Daoy (cell line): ENCODE data around the gene ORMDL3. TPM values are rescaled to one million over a fixed set of nuclear protein-coding genes. Genes with fewer than 3 reads are reported as not detected.
"Not testable (repeated sequence)": the region's sequence is repeated elsewhere in the genome, so short reads cannot be mapped to it uniquely, and the experiment has no call there.

Experiments used
- DNase-seq: peaks from one replicate; pipeline ENCODE4 v3.0.0-alpha.2; 2015; ENCODE audit warnings: low read depth
- total RNA-seq: library from RNA; depleted of rRNA; stranded (reverse); fragments of >200 nt; shearing (Covaris generic); gene quantifications from 2 replicates; pipeline ENCODE4 v1.2.3, GENCODE V29; 2014

The ORMDL3 gene
- total RNA-seq, 1 experiment from 2014 or later, result 27.1 TPM

- DNase-seq, result no peak
Observed at GRCh38 chr17:39949028-39949427, 21.6 kb upstream of the ORMDL3 start.

GRCh38 chr17:39948489-39948828 lies 21.1 kb upstream of the ORMDL3 start:
- DNase-seq, result not testable (repeated sequence)

GRCh38 chr17:39946551-39947330 lies 19.3 kb upstream of the ORMDL3 start:
- DNase-seq, result no peak

- no peak for DNase-seq
Observed at GRCh38 chr17:39944393-39944711, 17.0 kb upstream of the ORMDL3 start.

- DNase-seq, result no peak
Observed at GRCh38 chr17:39943702-39944392, 16.4 kb upstream of the ORMDL3 start.

- peak; percentile 66 for DNase-seq
Observed at GRCh38 chr17:39939588-39940419, 12.4 kb upstream of the ORMDL3 start.

GRCh38 chr17:39939106-39939505 lies 11.7 kb upstream of the ORMDL3 start:
- DNase-seq, result no peak

GRCh38 chr17:39938140-39938869 lies 10.9 kb upstream of the ORMDL3 start:
- no peak for DNase-seq

- DNase-seq, result no peak
Observed at GRCh38 chr17:39937447-39937846, 10.0 kb upstream of the ORMDL3 start.

- peak; percentile 51 for DNase-seq
Observed at GRCh38 chr17:39935909-39936308, 8.5 kb upstream of the ORMDL3 start.

GRCh38 chr17:39934324-39934723 lies 6.9 kb upstream of the ORMDL3 start:
- DNase-seq, result no peak

GRCh38 chr17:39933912-39934311 lies 6.5 kb upstream of the ORMDL3 start:
- DNase-seq, result no peak

GRCh38 chr17:39929646-39930407 lies 2.4 kb upstream of the ORMDL3 start:
- DNase-seq, result peak; percentile 34

- peak; percentile 74 for DNase-seq
Observed at GRCh38 chr17:39928858-39929645, 1.7 kb upstream of the ORMDL3 start.

GRCh38 chr17:39927929-39928857 lies 792 bp upstream of the ORMDL3 start:
- DNase-seq, result no peak

GRCh38 chr17:39926588-39927100 lies 757 bp downstream of the ORMDL3 start:
- peak; percentile 20 for DNase-seq

- no peak for DNase-seq
Observed at GRCh38 chr17:39926135-39926587, 1.2 kb downstream of the ORMDL3 start.

GRCh38 chr17:39925282-39926134 lies 1.9 kb downstream of the ORMDL3 start:
- no peak for DNase-seq
